Peyer's patch (tissue), 4 donors: ENCODE data around the gene UIMC1. TPM values are rescaled to one million over a fixed set of nuclear protein-coding genes. Genes with fewer than 3 reads are reported as not detected.

ENCODE experiments used
- DNase-seq, 3 donors: peaks; one replicate each; pipeline ENCODE4 v3.0.0-alpha.2; 2017 to 2019
- H3K27ac ChIP-seq, 4 donors: fragments of 200-600 bp; sonication (generic); one replicate each; pipeline ENCODE4 v1.5.1; 2016 to 2019
- H3K27me3 ChIP-seq, 2 donors: fragments of 200-600 bp; sonication (generic); one replicate each; pipeline ENCODE4 v1.5.1; 2019
- H3K36me3 ChIP-seq, 3 donors: fragments of 200-600 bp; sonication (generic); one replicate each; pipeline ENCODE4 v1.5.1; 2016 to 2019
- H3K4me1 ChIP-seq, 4 donors: fragments of 200-600 bp; sonication (generic); one replicate each; pipeline ENCODE4 v1.5.1; 2016 to 2019
- H3K4me3 ChIP-seq, 4 donors: fragments of 200-600 bp; sonication (generic); 1 replicate in 3 of 4; 2 replicates in 1 of 4; pipeline ENCODE4 v1.5.1; 2016 to 2019; ENCODE audit warnings: mild to moderate bottlenecking in 1 of 4
- H3K9me3 ChIP-seq, 4 donors: fragments of 200-600 bp; sonication (generic); one replicate each; pipeline ENCODE4 v1.5.1; 2016 to 2019; ENCODE audit warnings: mild to moderate bottlenecking in 1 of 4
- CTCF ChIP-seq, 6 experiments: fragments of 450-650 bp in 4 of 6; fragments of 200-600 bp in 2 of 6; sonication (generic) in 1 of 6; IDR thresholded peaks; one replicate each; pipeline ENCODE4 v1.5.1; 2017 to 2019; ENCODE audit warnings: antibody characterized with exemption in 6 of 6, mild to moderate bottlenecking in 3 of 6, moderate library complexity in 1 of 6
- POLR2A ChIP-seq, 2 donors: fragments of 450-650 bp; IDR thresholded peaks; one replicate each; pipeline ENCODE4 v1.5.1; 2017; ENCODE audit warnings: antibody characterized with exemption in 2 of 2, mild to moderate bottlenecking in 2 of 2, moderate library complexity in 2 of 2
- total RNA-seq, 4 donors: library from RNA; depleted of rRNA; stranded (reverse); fragments of >200 nt; gene quantifications; one replicate each; pipeline ENCODE4 v1.1.0, GENCODE V29; 2016

The UIMC1 gene
- total RNA-seq, 4 donors from 2014 or later, result 22.4 to 111 (median 41.3) TPM

- Histone ChIP-seq H3K4me3 (no peak overlapping the region), H3K9me3 (no peaks in the 10 kb centered on the region), H3K27me3 (no peaks in the 10 kb centered on the region), H3K27ac (no peak overlapping the region), H3K36me3 (peaks cover 0 to 37% (median 0%) of the 10 kb centered on the region in 3 donors), H3K4me1 (no peaks in the 10 kb centered on the region)
- no peak for DNase-seq
- TF ChIP-seq CTCF (IDR thresholded peaks at IDR 0.05) (no peak), POLR2A (IDR thresholded peaks at IDR 0.05) (no peak)
Observed at GRCh38 chr5:176965633-176966032, 40.9 kb downstream of the UIMC1 start.

- H3K9me3 ChIP-seq, result no peaks in the 10 kb centered on the region
- H3K27ac ChIP-seq, result no peak overlapping the region
- DNase-seq, result no peak
- H3K27me3 ChIP-seq, result no peaks in the 10 kb centered on the region
- no peak for TF ChIP-seq POLR2A (IDR thresholded peaks at IDR 0.05)
- peak in 5 of 6 experiments; percentile 14 to 69 (median 62) for TF ChIP-seq CTCF (IDR thresholded peaks at IDR 0.05)
- H3K4me1 ChIP-seq, result no peaks in the 10 kb centered on the region
- H3K4me3 ChIP-seq, result no peak overlapping the region
- peaks cover 0 to 31% (median 0%) of the 10 kb centered on the region in 3 donors for H3K36me3 ChIP-seq
Observed at GRCh38 chr5:176959051-176959450, 47.5 kb downstream of the UIMC1 start.

GRCh38 chr5:176956756-176957155 is 49.8 kb downstream of the UIMC1 start:
- no peak for DNase-seq
- no peak overlapping the region for H3K27ac ChIP-seq
- no peaks in the 10 kb centered on the region for H3K4me1 ChIP-seq
- no peaks in the 10 kb centered on the region for H3K9me3 ChIP-seq
- TF ChIP-seq CTCF (IDR thresholded peaks at IDR 0.05), result no peak
- TF ChIP-seq POLR2A (IDR thresholded peaks at IDR 0.05), result no peak
- no peaks in the 10 kb centered on the region for H3K27me3 ChIP-seq
- H3K4me3 ChIP-seq, result no peak overlapping the region
- peaks cover 0 to 43% (median 0%) of the 10 kb centered on the region in 3 donors for H3K36me3 ChIP-seq

- peaks cover 0 to 50% (median 0%) of the 10 kb centered on the region in 3 donors for H3K36me3 ChIP-seq
- no peaks in the 10 kb centered on the region for H3K9me3 ChIP-seq
- H3K27ac ChIP-seq, result no peak overlapping the region
- no peak for DNase-seq
- H3K27me3 ChIP-seq, result no peaks in the 10 kb centered on the region
- H3K4me1 ChIP-seq, result no peaks in the 10 kb centered on the region
- TF ChIP-seq POLR2A (IDR thresholded peaks at IDR 0.05), result no peak
- no peak for TF ChIP-seq CTCF (IDR thresholded peaks at IDR 0.05)
- H3K4me3 ChIP-seq, result no peak overlapping the region
Observed at GRCh38 chr5:176955895-176956294, 50.7 kb downstream of the UIMC1 start.

- H3K27ac ChIP-seq, result no peak overlapping the region
- H3K4me3 ChIP-seq, result no peak overlapping the region
- peaks cover 0 to 68% (median 0%) of the 10 kb centered on the region in 3 donors for H3K36me3 ChIP-seq
- TF ChIP-seq CTCF (IDR thresholded peaks at IDR 0.05), result no peak
- no peak for TF ChIP-seq POLR2A (IDR thresholded peaks at IDR 0.05)
- no peaks in the 10 kb centered on the region for H3K27me3 ChIP-seq
- no peaks in the 10 kb centered on the region for H3K4me1 ChIP-seq
- no peaks in the 10 kb centered on the region for H3K9me3 ChIP-seq
- no peak for DNase-seq
Observed at GRCh38 chr5:176954050-176954449, 52.5 kb downstream of the UIMC1 start.
